Hepatocyte (in vitro differentiated cells): Measurements from ENCODE around the gene LMNB1. TPM values are rescaled to one million over a fixed set of nuclear protein-coding genes. Genes with fewer than 3 reads are reported as not detected.

Source experiments
- DNase-seq: peaks from one replicate; pipeline ENCODE4 v3.0.0-alpha.2; 2016; ENCODE audit warnings: low spot score
- H2AFZ ChIP-seq: fragments of 200-600 bp; sonication (generic); 2 replicates; pipeline ENCODE4 v1.6.0; 2016; ENCODE audit warnings: antibody characterized with exemption, mild to moderate bottlenecking
- H3K27ac ChIP-seq: fragments of 200-600 bp; sonication (generic); 2 replicates; pipeline ENCODE4 v1.5.1; 2016; ENCODE audit warnings: mild to moderate bottlenecking
- H3K27me3 ChIP-seq: fragments of 200-600 bp; sonication (generic); 2 replicates; pipeline ENCODE4 v1.6.1; 2016
- H3K36me3 ChIP-seq: fragments of 200-600 bp; sonication (generic); replicated peaks from 2 replicates; pipeline ENCODE4 v1.5.1; 2016; ENCODE audit warnings: low read depth; ENCODE audit not compliant: insufficient read depth
- H3K4me1 ChIP-seq: fragments of 200-600 bp; sonication (generic); 2 replicates; pipeline ENCODE4 v1.5.1; 2016; ENCODE audit warnings: mild to moderate bottlenecking, moderate library complexity; ENCODE audit not compliant: insufficient read depth
- H3K4me2 ChIP-seq: fragments of 200-600 bp; sonication (generic); 2 replicates; pipeline ENCODE4 v1.6.0; 2016
- H3K4me3 ChIP-seq: fragments of 200-600 bp; sonication (generic); 2 replicates; pipeline ENCODE4 v1.5.1; 2016; ENCODE audit warnings: mild to moderate bottlenecking
- H3K79me2 ChIP-seq: fragments of 200-600 bp; sonication (generic); 2 replicates; pipeline ENCODE4 v1.6.0; 2017; ENCODE audit warnings: mild to moderate bottlenecking
- H3K9me2 ChIP-seq: fragments of 200-600 bp; sonication (generic); replicated peaks from 2 replicates; pipeline ENCODE4 v1.6.0; 2017; ENCODE audit warnings: mild to moderate bottlenecking; ENCODE audit not compliant: insufficient read depth
- H3K9me3 ChIP-seq: fragments of 200-600 bp; sonication (generic); 2 replicates; pipeline ENCODE4 v1.5.1; 2016; ENCODE audit warnings: low read depth, mild to moderate bottlenecking
- H4K20me1 ChIP-seq: fragments of 200-600 bp; sonication (generic); 2 replicates; pipeline ENCODE4 v1.6.0; 2016; ENCODE audit warnings: mild to moderate bottlenecking; ENCODE audit not compliant: insufficient read depth, poor library complexity, severe bottlenecking
- EZH2 ChIP-seq: fragments of 200-600 bp; sonication (generic); IDR thresholded peaks from 2 replicates; pipeline ENCODE4 v1.6.1; 2016; ENCODE audit warnings: antibody characterized with exemption, mild to moderate bottlenecking, borderline replicate concordance
- EZH2phosphoT487 ChIP-seq: fragments of 200-600 bp; sonication (generic); IDR thresholded peaks from one replicate; pipeline ENCODE4 v1.6.1; 2018; ENCODE audit warnings: antibody characterized with exemption, mild to moderate bottlenecking, low read depth, moderate library complexity; ENCODE audit not compliant: unreplicated experiment, severe bottlenecking
- WGBS: methylation state at CpG from one replicate; pipeline ENCODE4 v1.1.6; 2016; ENCODE audit warnings: low lambda C conversion rate; ENCODE audit errors: missing lambda C conversion rate; 5-methylcytosine and 5-hydroxymethylcytosine counted together
- polyA plus RNA-seq: library from polyadenylated mRNA; unstranded; fragments of >200 nt; fragmentation: Nextera tagmentation; extraction: Ambion mirVana; gene quantifications from 2 replicates; pipeline ENCODE4 v1.2.1, GENCODE V29; 2016
- total RNA-seq: library from RNA; depleted of rRNA; stranded (reverse); fragments of >200 nt; gene quantifications from 2 replicates; pipeline ENCODE4 v1.2.3, GENCODE V29; 2014
- TF ChIP-seq, protein P1 (sequence below): fragments of 200-600 bp; sonication (generic); IDR thresholded peaks from 2 replicates; pipeline ENCODE4 v1.5.1; 2016; ENCODE audit warnings: antibody characterized with exemption, mild to moderate bottlenecking; ENCODE audit not compliant: poor library complexity

Gene LMNB1
- total and polyA plus RNA-seq, 2 experiments from 2014 or later, result 12.9 to 30.8 TPM

DNA sequence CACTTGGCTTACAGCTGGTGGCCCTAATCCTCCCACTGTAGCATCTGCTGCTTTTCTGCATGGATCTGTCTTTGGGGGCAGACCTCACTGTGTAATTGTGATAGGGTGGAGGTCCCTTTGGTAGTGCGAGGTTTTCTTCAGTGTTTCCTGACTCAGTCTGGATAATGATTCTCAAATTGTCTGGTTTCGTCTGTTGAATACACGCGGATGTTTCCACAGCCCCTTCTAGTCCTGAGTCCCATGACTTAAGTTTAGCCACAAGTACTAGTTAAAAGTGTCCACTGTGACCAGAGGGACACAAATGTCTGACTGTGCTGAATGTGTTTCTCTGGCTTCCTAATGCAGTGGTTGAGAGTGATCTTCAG lies 70.5 kb downstream of the LMNB1 start:
- no peak overlapping the region for H3K4me2 ChIP-seq

DNA sequence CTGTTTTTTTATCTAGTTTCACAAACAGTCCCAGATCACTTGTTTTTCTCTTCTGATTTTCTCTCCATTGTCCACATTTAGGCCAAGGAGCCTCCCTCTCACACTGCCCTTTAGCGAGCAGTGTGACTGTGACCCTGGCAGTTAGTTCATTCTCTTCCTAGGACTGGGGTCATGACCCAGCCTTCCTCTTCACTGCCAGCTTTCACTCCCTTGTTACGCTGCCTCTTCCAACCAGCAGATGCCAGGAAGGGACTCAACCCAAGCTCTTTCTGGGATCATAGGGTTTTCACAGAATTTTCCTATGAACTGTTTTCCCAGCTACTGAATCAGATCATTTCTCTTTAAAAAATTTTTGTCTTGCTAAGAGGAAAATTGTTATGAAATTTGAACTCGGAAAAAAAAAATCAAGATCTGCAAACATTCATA lies 70.9 kb downstream of the LMNB1 start:
- DNase-seq, result no peak
- Histone ChIP-seq H3K27ac (no peak overlapping the region), H3K4me1 (peaks cover 9% of the 10 kb centered on the region), H3K36me3 (no peaks in the 10 kb centered on the region), H3K79me2 (no peaks in the 10 kb centered on the region), H3K4me3 (no peak overlapping the region), H4K20me1 (no peaks in the 10 kb centered on the region), H3K27me3 (no peaks in the 10 kb centered on the region), H3K4me2 (no peak overlapping the region), H3K9me3 (no peaks in the 10 kb centered on the region), H2AFZ (no peak overlapping the region), H3K9me2 (no peaks in the 10 kb centered on the region)
- TF ChIP-seq EZH2phosphoT487 (no peak), EZH2 (no peak)
- TF ChIP-seq, protein P1, sequence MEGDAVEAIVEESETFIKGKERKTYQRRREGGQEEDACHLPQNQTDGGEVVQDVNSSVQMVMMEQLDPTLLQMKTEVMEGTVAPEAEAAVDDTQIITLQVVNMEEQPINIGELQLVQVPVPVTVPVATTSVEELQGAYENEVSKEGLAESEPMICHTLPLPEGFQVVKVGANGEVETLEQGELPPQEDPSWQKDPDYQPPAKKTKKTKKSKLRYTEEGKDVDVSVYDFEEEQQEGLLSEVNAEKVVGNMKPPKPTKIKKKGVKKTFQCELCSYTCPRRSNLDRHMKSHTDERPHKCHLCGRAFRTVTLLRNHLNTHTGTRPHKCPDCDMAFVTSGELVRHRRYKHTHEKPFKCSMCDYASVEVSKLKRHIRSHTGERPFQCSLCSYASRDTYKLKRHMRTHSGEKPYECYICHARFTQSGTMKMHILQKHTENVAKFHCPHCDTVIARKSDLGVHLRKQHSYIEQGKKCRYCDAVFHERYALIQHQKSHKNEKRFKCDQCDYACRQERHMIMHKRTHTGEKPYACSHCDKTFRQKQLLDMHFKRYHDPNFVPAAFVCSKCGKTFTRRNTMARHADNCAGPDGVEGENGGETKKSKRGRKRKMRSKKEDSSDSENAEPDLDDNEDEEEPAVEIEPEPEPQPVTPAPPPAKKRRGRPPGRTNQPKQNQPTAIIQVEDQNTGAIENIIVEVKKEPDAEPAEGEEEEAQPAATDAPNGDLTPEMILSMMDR, result no peak
- 94% methylated on average over 3 of the region's 3 CpGs for WGBS

More for the DNA sequence above, 70.5 kb downstream of the LMNB1 start:
- Histone ChIP-seq H3K9me3 (no peaks in the 10 kb centered on the region), H3K27me3 (no peaks in the 10 kb centered on the region), H4K20me1 (no peaks in the 10 kb centered on the region), H3K4me1 (peaks cover 9% of the 10 kb centered on the region), H3K9me2 (no peaks in the 10 kb centered on the region), H3K36me3 (no peaks in the 10 kb centered on the region), H3K27ac (no peak overlapping the region), H3K4me3 (no peak overlapping the region), H2AFZ (no peak overlapping the region), H3K79me2 (no peaks in the 10 kb centered on the region)
- DNase-seq, result no peak
- no peak for TF ChIP-seq EZH2
- TF ChIP-seq EZH2phosphoT487, result no peak
- TF ChIP-seq, protein P1, result no peak
- WGBS, result 83% methylated on average over 4 of the region's 4 CpGs

DNA sequence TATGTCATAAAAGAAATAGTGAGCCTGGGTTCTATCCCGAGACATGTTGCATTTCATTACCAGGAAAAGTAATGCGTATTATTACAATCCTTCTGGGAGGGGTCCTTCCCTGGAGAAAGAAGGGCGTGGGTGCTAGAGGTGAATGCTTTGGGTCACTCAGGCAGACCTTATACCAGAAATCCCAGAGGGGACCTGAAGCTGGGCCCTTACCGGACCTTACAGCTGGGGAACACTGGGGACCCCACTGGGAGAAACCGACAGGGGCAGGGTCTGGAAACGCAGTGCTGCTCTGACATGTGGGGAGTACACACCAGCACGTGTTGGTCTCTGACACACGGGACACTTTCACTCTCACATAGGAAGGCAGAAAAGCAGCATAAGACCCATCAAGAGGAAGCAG lies 71.3 kb downstream of the LMNB1 start:
- Histone ChIP-seq H3K4me2 (no peak overlapping the region), H3K9me2 (no peaks in the 10 kb centered on the region), H3K27me3 (no peaks in the 10 kb centered on the region), H3K9me3 (no peaks in the 10 kb centered on the region), H3K79me2 (no peaks in the 10 kb centered on the region), H4K20me1 (no peaks in the 10 kb centered on the region), H3K4me1 (peaks cover 9% of the 10 kb centered on the region), H3K4me3 (no peak overlapping the region), H3K36me3 (no peaks in the 10 kb centered on the region), H3K27ac (no peak overlapping the region), H2AFZ (no peak overlapping the region)
- TF ChIP-seq EZH2phosphoT487 (no peak), EZH2 (no peak)
- TF ChIP-seq, protein P1, result no peak
- no peak for DNase-seq
- WGBS, result 88% methylated on average over 8 of the region's 8 CpGs
